Upper lobe of left lung (tissue), 4 donors: ENCODE measurements around the gene RARB.

Experiments
- POLR2A ChIP-seq, 4 donors: fragments of 450-650 bp; IDR thresholded peaks; one replicate each; pipeline ENCODE4 v1.5.1; 2016 to 2017; ENCODE audit warnings: antibody characterized with exemption in 4 of 4, mild to moderate bottlenecking in 2 of 4
- TF ChIP-seq, protein P1 (sequence below), 6 experiments: fragments of 450-650 bp in 4 of 6; fragments of 200-600 bp in 2 of 6; sonication (generic) in 2 of 6; IDR thresholded peaks; one replicate each; pipeline ENCODE4 v1.5.1; 2016 to 2019; ENCODE audit warnings: antibody characterized with exemption in 6 of 6

DNA sequence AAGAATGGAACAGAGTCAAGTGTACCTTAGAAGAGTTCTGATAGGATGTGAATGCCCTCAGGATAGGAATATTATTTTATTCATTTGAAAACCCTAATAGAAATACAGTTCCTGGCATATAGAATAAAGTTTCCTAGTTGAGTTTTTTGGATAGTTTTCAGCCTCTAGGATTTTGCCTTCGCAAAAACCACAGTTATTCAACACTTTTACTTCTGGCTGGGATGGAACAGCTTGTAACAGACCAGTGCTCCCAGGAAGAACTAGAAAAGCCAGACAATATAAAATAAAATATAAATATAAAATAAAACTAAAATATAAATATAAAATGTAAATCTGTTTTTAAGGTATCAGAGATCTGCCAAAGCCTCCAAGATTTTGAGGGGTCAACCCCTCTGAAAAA is 27.5 kb upstream of the RARB start:
- TF ChIP-seq, protein P1, sequence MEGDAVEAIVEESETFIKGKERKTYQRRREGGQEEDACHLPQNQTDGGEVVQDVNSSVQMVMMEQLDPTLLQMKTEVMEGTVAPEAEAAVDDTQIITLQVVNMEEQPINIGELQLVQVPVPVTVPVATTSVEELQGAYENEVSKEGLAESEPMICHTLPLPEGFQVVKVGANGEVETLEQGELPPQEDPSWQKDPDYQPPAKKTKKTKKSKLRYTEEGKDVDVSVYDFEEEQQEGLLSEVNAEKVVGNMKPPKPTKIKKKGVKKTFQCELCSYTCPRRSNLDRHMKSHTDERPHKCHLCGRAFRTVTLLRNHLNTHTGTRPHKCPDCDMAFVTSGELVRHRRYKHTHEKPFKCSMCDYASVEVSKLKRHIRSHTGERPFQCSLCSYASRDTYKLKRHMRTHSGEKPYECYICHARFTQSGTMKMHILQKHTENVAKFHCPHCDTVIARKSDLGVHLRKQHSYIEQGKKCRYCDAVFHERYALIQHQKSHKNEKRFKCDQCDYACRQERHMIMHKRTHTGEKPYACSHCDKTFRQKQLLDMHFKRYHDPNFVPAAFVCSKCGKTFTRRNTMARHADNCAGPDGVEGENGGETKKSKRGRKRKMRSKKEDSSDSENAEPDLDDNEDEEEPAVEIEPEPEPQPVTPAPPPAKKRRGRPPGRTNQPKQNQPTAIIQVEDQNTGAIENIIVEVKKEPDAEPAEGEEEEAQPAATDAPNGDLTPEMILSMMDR (IDR thresholded peaks at IDR 0.05) = no peak
- TF ChIP-seq POLR2A (IDR thresholded peaks at IDR 0.05) = no peak
